Calu3 (cell line): ENCODE results near the gene PIK3CA. TPM values are rescaled to one million over a fixed set of nuclear protein-coding genes. Genes with fewer than 3 reads are reported as not detected.

ENCODE experiments used
- BruUV-seq: library from RNA; stranded (reverse); fragments of 400-500 nt; replicated peaks from 2 replicates; lab custom pipeline; 2021; lab: Mats Ljungman, UMichigan
- CTCF ChIA-PET: fragments of 300-600 bp; sonication (Branson Sonifier 250); formaldehyde crosslinking; loops from one replicate; lab custom pipeline; 2022; ENCODE audit warnings: antibody characterized with exemption; lab: Charles Lee
- DNase-seq: peaks from one replicate; pipeline ENCODE4 v3.0.0; 2022
- H3K27ac Mint-ChIP-seq: one replicate; pipeline ENCODE4 v1.8.0; 2022; ENCODE audit warnings: mixed read lengths; ENCODE audit not compliant: unreplicated experiment
- H3K27me3 Mint-ChIP-seq: one replicate; pipeline ENCODE4 v1.8.0; 2022; ENCODE audit warnings: mixed read lengths; ENCODE audit not compliant: unreplicated experiment
- H3K36me3 Mint-ChIP-seq: one replicate; pipeline ENCODE4 v1.8.0; 2022; ENCODE audit warnings: mild to moderate bottlenecking, moderate library complexity, mixed read lengths; ENCODE audit not compliant: insufficient read depth, unreplicated experiment
- H3K4me1 Mint-ChIP-seq: one replicate; pipeline ENCODE4 v1.8.0; 2022; ENCODE audit warnings: mild to moderate bottlenecking, low read depth, mixed read lengths; ENCODE audit not compliant: unreplicated experiment
- H3K4me3 Mint-ChIP-seq: one replicate; pipeline ENCODE4 v1.8.0; 2022; ENCODE audit warnings: mild to moderate bottlenecking, low read depth, moderate library complexity, mixed read lengths; ENCODE audit not compliant: unreplicated experiment
- H3K9me3 Mint-ChIP-seq: one replicate; pipeline ENCODE4 v1.8.0; 2022; ENCODE audit warnings: low read depth, mixed read lengths; ENCODE audit not compliant: unreplicated experiment
- CTCF ChIP-seq: fragments of 200-600 bp; IDR thresholded peaks from one replicate; pipeline ENCODE4 v1.8.0; 2022; ENCODE audit warnings: antibody characterized with exemption; ENCODE audit not compliant: unreplicated experiment
- intact Hi-C: fragments of 100-400 bp; cut with micrococcal nuclease; formaldehyde crosslinking; loops from one replicate; pipeline ENCODE4 v1.10.0; 2022; ENCODE audit not compliant: unreplicated experiment
- total RNA-seq: library from RNA; stranded (reverse); gene quantifications from 2 replicates; pipeline ENCODE4 v1.2.3, GENCODE V29; 2022

PIK3CA gene
- total RNA-seq, 1 experiment from 2014 or later, result 28.8 TPM

DNA sequence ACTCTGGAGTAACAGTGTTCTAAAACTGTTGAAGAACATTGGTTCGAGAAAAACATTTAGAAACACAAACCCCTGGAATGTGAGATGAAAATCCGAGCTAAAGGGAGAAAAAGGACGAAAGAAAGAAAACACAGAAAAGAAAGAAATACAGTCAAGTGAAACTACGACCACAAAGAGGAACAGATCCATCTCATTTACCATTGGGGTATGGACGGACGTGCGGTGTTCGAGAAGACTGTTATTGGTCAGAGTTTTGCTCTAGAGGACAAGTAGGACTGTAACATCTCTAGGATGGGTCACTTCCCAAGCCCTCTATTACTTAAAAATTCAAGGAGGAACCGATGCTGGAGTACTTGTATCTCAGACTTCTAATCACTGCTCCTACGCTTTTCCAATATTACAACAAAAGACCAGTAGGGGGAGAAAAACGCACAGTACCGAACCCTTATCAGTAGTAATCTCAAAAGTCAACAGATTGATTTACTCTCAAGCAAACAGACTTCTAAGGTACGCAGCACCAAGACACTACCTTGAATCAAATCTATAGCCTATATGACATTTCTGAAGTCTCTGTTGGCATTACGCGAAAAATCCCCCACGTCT is 1.1 kb upstream of the PIK3CA start:
- Mint-ChIP-seq H3K4me1 (peaks cover 22% of the 10 kb centered on the region), H3K9me3 (no peaks in the 10 kb centered on the region), H3K36me3 (no peaks in the 10 kb centered on the region), H3K27me3 (no peaks in the 10 kb centered on the region), H3K4me3 (no peak overlapping the region), H3K27ac (no peak overlapping the region)
- CTCF ChIA-PET, result interaction anchor here (1.9 to 2.6 kb wide), 2 partner anchors 169 to 174 kb away, joined by 6 to 8 read pairs; no protein-coding TSS in a partner anchor
- BruUV-seq, result no TSS peak
- intact Hi-C loops, result loop anchor here (1.0 to 5.0 kb wide), 6 partner anchors 42 to 410 kb away; no protein-coding TSS in a partner anchor
- peak; percentile 55 for DNase-seq
- TF ChIP-seq CTCF, result peak; percentile 56

GRCh38 chr3:179147514-179147872 is 664 bp upstream of the PIK3CA start:
- Mint-ChIP-seq H3K27ac (no peak overlapping the region), H3K4me1 (peaks cover 27% of the 10 kb centered on the region)
- BruUV-seq, result no TSS peak

GRCh38 chr3:179148616-179149405 is 654 bp downstream of the PIK3CA start:
- no peaks in the 10 kb centered on the region for H3K36me3 Mint-ChIP-seq
- CTCF ChIA-PET, result interaction anchor here (0.6 to 2.6 kb wide), 4 partner anchors 58 to 172 kb away, joined by 3 to 8 read pairs (median 5); no protein-coding TSS in a partner anchor
- DNase-seq, result peak; percentile 71
- no peaks in the 10 kb centered on the region for H3K9me3 Mint-ChIP-seq
- intact Hi-C loops, result loop anchor here (5.0 kb wide), 3 partner anchors 82 to 408 kb away; no protein-coding TSS in a partner anchor
- H3K27ac Mint-ChIP-seq, result no peak overlapping the region
- H3K27me3 Mint-ChIP-seq, result no peaks in the 10 kb centered on the region
- no TSS peak for BruUV-seq
- no peak overlapping the region for H3K4me3 Mint-ChIP-seq
- H3K4me1 Mint-ChIP-seq, result peaks cover 28% of the 10 kb centered on the region
- no peak for TF ChIP-seq CTCF

More at GRCh38 chr3:179147514-179147872, 664 bp upstream of the PIK3CA start:
- no peaks in the 10 kb centered on the region for H3K27me3 Mint-ChIP-seq
- no peak overlapping the region for H3K4me3 Mint-ChIP-seq
- TF ChIP-seq CTCF, result no peak
- CTCF ChIA-PET, result interaction anchor here (0.6 to 2.6 kb wide), 7 partner anchors 13 to 539 kb away, joined by 3 to 8 read pairs (median 6); no protein-coding TSS in a partner anchor
- no peaks in the 10 kb centered on the region for H3K9me3 Mint-ChIP-seq
- no peaks in the 10 kb centered on the region for H3K36me3 Mint-ChIP-seq
- DNase-seq, result peak; percentile 34
- intact Hi-C loops, result loop anchor here (1.0 to 5.0 kb wide), 6 partner anchors 42 to 410 kb away; no protein-coding TSS in a partner anchor

DNA sequence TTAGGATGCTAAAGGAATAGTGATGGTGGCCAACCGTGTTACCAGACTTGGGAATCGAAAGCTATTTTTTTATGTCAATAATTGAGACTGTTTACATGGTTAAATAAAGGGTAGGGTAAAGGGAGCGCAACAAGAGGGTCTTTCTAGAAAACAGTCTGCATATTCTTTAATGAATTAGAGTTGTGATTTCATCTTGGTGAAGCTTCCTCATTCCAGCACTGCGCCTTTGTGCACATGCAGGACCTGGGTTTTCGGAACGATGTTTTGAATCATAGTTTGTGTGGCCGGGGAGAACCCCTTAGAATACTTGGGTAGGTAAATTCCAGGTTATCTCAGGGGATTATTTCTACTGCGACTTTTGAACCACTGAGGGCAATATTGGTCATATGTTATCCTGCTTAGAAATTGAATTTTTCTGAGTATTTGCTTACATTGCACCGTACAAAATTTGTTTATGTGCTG is 1.3 kb downstream of the PIK3CA start:
- Mint-ChIP-seq H3K36me3 (no peaks in the 10 kb centered on the region), H3K27ac (no peak overlapping the region), H3K4me1 (peaks cover 28% of the 10 kb centered on the region), H3K9me3 (no peaks in the 10 kb centered on the region), H3K4me3 (no peak overlapping the region), H3K27me3 (no peaks in the 10 kb centered on the region)
- peak; percentile 40 for DNase-seq
- CTCF ChIA-PET, result interaction anchor here (0.8 to 2.6 kb wide), 2 partner anchors 58 to 171 kb away, joined by 3 to 8 read pairs; no protein-coding TSS in a partner anchor
- no TSS peak for BruUV-seq
- intact Hi-C loops, result loop anchor here (5.0 kb wide), 3 partner anchors 82 to 408 kb away; no protein-coding TSS in a partner anchor
- TF ChIP-seq CTCF, result no peak
